HepG2 (cell line): ENCODE data around the gene KCNA1.

ENCODE experiments used
- CEBPB ChIP-seq: IDR thresholded peaks from 2 replicates; pipeline ENCODE4 v1.6.1; 2011; ENCODE audit warnings: low read depth, low read length, improper control_type of control experiment, borderline replicate concordance
- E2F5 ChIP-seq: sonication (generic); formaldehyde crosslinking; conservative IDR thresholded peaks from 2 replicates; pipeline ENCODE4 v1.4.0; 2020; ENCODE audit warnings: missing genetic modification reagents
- GABPA ChIP-seq, 2 experiments: IDR thresholded peaks; 2 replicates each; pipeline ENCODE4 v1.6.1; 2011 to 2016; ENCODE audit warnings: low read depth in 2 of 2, low read length in 1 of 2, missing biosample characterization in 1 of 2, missing genetic modification characterization in 1 of 2
- HBP1 ChIP-seq: IDR thresholded peaks from 2 replicates; pipeline ENCODE4 v1.6.1; 2016; ENCODE audit warnings: low read depth, control low read depth
- HMGA1 ChIP-seq: sonication (generic); formaldehyde crosslinking; conservative IDR thresholded peaks from 2 replicates; pipeline ENCODE4 v1.4.0; 2020; ENCODE audit warnings: missing genetic modification reagents
- KDM1A ChIP-seq: IDR thresholded peaks from 2 replicates; pipeline ENCODE4 v1.6.1; 2016; ENCODE audit warnings: missing compliant biosample characterization
- NFKBIZ ChIP-seq: IDR thresholded peaks from 2 replicates; pipeline ENCODE4 v1.6.1; 2018; ENCODE audit warnings: missing genetic modification reagents, missing compliant biosample characterization
- SNAPC2 ChIP-seq: sonication (generic); formaldehyde crosslinking; IDR thresholded peaks from 2 replicates; pipeline ENCODE4 v1.8.1; 2022; ENCODE audit warnings: mild to moderate bottlenecking, missing genetic modification reagents
- SRSF1 ChIP-seq: fragments of 200-400 bp; formaldehyde crosslinking; optimal IDR thresholded peaks from 2 replicates; pipeline ENCODE3; 2017; ENCODE audit warnings: mild to moderate bottlenecking, low read depth, low read length, moderate library complexity
- ZNF18 ChIP-seq: sonication (generic); formaldehyde crosslinking; IDR thresholded peaks from 2 replicates; pipeline ENCODE4 v1.8.0; 2022; ENCODE audit warnings: mild to moderate bottlenecking, missing genetic modification reagents; ENCODE audit not compliant: insufficient replicate concordance
- ZNF709 ChIP-seq: sonication (generic); formaldehyde crosslinking; IDR thresholded peaks from 2 replicates; pipeline ENCODE4 v1.5.0; 2020; ENCODE audit warnings: mild to moderate bottlenecking, missing genetic modification reagents
- ZNF724P ChIP-seq: sonication (generic); formaldehyde crosslinking; IDR thresholded peaks from 2 replicates; pipeline ENCODE4 v1.8.0; 2022; ENCODE audit warnings: missing genetic modification reagents, borderline replicate concordance
- TF ChIP-seq, protein P1 (sequence below), 2 experiments: sonication (generic) in 1 of 2; formaldehyde crosslinking in 1 of 2; IDR thresholded peaks; 2 replicates each; pipeline versions ENCODE4 v1.4.0 to v1.6.1; 2018 to 2020; ENCODE audit warnings: missing genetic modification reagents in 2 of 2, borderline replicate concordance in 1 of 2, low read depth in 1 of 2, mild to moderate bottlenecking in 1 of 2, missing biosample characterization in 1 of 2
- TF ChIP-seq, protein P2 (sequence below): sonication (generic); formaldehyde crosslinking; IDR thresholded peaks from 2 replicates; pipeline ENCODE4 v1.5.0; 2020; ENCODE audit warnings: mild to moderate bottlenecking, missing genetic modification reagents, moderate library complexity

DNA sequence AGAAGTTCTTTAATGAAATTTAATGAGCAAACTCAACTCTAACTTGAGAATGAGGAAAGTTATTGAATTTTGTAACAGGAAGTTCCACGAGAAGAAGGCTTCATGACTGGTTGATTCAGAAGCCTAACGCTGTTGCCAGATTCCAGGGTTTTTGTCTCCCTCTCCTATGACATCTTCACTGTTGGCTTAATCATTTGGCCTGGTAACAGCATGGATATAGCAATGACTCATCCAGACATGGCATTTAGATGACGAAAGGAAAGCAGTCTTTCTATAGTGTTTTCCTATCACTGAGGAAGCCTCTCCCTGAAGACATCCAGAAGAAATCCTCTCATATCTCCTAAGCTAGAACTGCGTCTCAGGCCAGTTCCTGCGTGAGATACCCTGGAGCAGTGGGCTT lies 9.4 kb upstream of the KCNA1 start:
- TF ChIP-seq NFKBIZ (CRISPR knock-in tag) (no peak), CEBPB (no peak), ZNF709 (no peak), SNAPC2 (no peak), KDM1A (no peak), HMGA1 (CRISPR knock-in tag) (no peak), GABPA (IDR thresholded peaks at IDR 0.05; ENCODE audit: low read depth, low read length) (no peak), GABPA (CRISPR knock-in tag; IDR thresholded peaks at IDR 0.05; ENCODE audit: low read depth) (no peak), ZNF18 (CRISPR knock-in tag) (no peak), HBP1 (CRISPR knock-in tag) (no peak), SRSF1 (no peak), ZNF724P (CRISPR knock-in tag) (no peak), E2F5 (no peak)
- TF ChIP-seq, protein P1, sequence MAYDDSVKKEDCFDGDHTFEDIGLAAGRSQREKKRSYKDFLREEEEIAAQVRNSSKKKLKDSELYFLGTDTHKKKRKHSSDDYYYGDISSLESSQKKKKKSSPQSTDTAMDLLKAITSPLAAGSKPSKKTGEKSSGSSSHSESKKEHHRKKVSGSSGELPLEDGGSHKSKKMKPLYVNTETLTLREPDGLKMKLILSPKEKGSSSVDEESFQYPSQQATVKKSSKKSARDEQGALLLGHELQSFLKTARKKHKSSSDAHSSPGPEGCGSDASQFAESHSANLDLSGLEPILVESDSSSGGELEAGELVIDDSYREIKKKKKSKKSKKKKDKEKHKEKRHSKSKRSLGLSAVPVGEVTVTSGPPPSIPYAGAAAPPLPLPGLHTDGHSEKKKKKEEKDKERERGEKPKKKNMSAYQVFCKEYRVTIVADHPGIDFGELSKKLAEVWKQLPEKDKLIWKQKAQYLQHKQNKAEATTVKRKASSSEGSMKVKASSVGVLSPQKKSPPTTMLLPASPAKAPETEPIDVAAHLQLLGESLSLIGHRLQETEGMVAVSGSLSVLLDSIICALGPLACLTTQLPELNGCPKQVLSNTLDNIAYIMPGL (CRISPR knock-in tag; IDR thresholded peaks at IDR 0.05; ENCODE audit: borderline replicate concordance in 1 of 2, low read depth in 1 of 2), result no peak
- TF ChIP-seq, protein P2, sequence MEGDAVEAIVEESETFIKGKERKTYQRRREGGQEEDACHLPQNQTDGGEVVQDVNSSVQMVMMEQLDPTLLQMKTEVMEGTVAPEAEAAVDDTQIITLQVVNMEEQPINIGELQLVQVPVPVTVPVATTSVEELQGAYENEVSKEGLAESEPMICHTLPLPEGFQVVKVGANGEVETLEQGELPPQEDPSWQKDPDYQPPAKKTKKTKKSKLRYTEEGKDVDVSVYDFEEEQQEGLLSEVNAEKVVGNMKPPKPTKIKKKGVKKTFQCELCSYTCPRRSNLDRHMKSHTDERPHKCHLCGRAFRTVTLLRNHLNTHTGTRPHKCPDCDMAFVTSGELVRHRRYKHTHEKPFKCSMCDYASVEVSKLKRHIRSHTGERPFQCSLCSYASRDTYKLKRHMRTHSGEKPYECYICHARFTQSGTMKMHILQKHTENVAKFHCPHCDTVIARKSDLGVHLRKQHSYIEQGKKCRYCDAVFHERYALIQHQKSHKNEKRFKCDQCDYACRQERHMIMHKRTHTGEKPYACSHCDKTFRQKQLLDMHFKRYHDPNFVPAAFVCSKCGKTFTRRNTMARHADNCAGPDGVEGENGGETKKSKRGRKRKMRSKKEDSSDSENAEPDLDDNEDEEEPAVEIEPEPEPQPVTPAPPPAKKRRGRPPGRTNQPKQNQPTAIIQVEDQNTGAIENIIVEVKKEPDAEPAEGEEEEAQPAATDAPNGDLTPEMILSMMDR (CRISPR knock-in tag), result no peak
